Measurements from ENCODE around the gene GPATCH2.

GRCh38 chr1:217432339-217432738, 198.6 kb downstream of the GPATCH2 start:
- no peak for TF ChIP-seq CTCF (IDR thresholded peaks at IDR 0.05)
- no peak for TF ChIP-seq POLR2A (IDR thresholded peaks at IDR 0.05)

Data from heart left ventricle (tissue), 13 donors.